Fibroblast of skin of left biceps (primary cell): ENCODE data around the gene PRTG.
"Not testable (repeated sequence)": the region's sequence is repeated elsewhere in the genome, so short reads cannot be mapped to it uniquely, and the experiment has no call there.

ENCODE experiments used
- DNase-seq, 2 experiments: peaks; one replicate each; pipeline ENCODE4 v3.0.0-alpha.2; 2013; ENCODE audit warnings: low read depth in 2 of 2

Gene PRTG

GRCh38 chr15:55742498-55742926, 440 bp downstream of the PRTG start:
- no peak for DNase-seq

- DNase-seq = no peak
These were observed 987 bp downstream of the PRTG start for GRCh38 chr15:55741833-55742497.

GRCh38 chr15:55740981-55741832, 1.7 kb downstream of the PRTG start:
- no peak for DNase-seq

GRCh38 chr15:55740359-55740878, 2.5 kb downstream of the PRTG start:
- no peak for DNase-seq

- no peak for DNase-seq
These were observed 3.3 kb downstream of the PRTG start for GRCh38 chr15:55739641-55740040.

- DNase-seq = no peak
These were observed 4.2 kb downstream of the PRTG start for GRCh38 chr15:55738715-55739114.

- DNase-seq = no peak
These were observed 5.6 kb downstream of the PRTG start for GRCh38 chr15:55737373-55737772.

GRCh38 chr15:55736756-55737155, 6.2 kb downstream of the PRTG start:
- no peak for DNase-seq

- DNase-seq = no peak
These were observed 8.3 kb downstream of the PRTG start for GRCh38 chr15:55734641-55735040.

- DNase-seq = not testable (repeated sequence)
These were observed 9.5 kb downstream of the PRTG start for GRCh38 chr15:55733461-55733860.

GRCh38 chr15:55721554-55722185, 21.3 kb downstream of the PRTG start:
- DNase-seq = no peak

- DNase-seq = no peak
These were observed 27.4 kb downstream of the PRTG start for GRCh38 chr15:55715355-55716076.

GRCh38 chr15:55714064-55714463, 28.9 kb downstream of the PRTG start:
- DNase-seq = no peak

- DNase-seq = no peak
These were observed 30.6 kb downstream of the PRTG start for GRCh38 chr15:55712363-55712762.

GRCh38 chr15:55710286-55710685, 32.7 kb downstream of the PRTG start:
- DNase-seq = no peak

- no peak for DNase-seq
These were observed 33.5 kb downstream of the PRTG start for GRCh38 chr15:55709458-55709857.

GRCh38 chr15:55708720-55709119, 34.2 kb downstream of the PRTG start:
- no peak for DNase-seq

- DNase-seq = no peak
These were observed 35.0 kb downstream of the PRTG start for GRCh38 chr15:55707951-55708350.

- no peak for DNase-seq
These were observed 35.4 kb downstream of the PRTG start for GRCh38 chr15:55707518-55707917.

- no peak for DNase-seq
These were observed 39.1 kb downstream of the PRTG start for GRCh38 chr15:55703873-55704301.

- DNase-seq = no peak
These were observed 42.1 kb downstream of the PRTG start for GRCh38 chr15:55700876-55701275.

GRCh38 chr15:55698653-55699052, 44.3 kb downstream of the PRTG start:
- DNase-seq = no peak
